Ishikawa (cell line): Measurements from ENCODE around the gene AFF2.

Source experiments
- EP300 ChIP-seq: IDR thresholded peaks from 2 replicates; pipeline ENCODE4 v1.6.1; 2012; ENCODE audit warnings: borderline replicate concordance
- MAX ChIP-seq: IDR thresholded peaks from 2 replicates; pipeline ENCODE4 v1.6.1; 2012
- TAF1 ChIP-seq: IDR thresholded peaks from 2 replicates; pipeline ENCODE4 v1.6.1; 2012; ENCODE audit warnings: low read depth, mild to moderate bottlenecking

GRCh38 chrX:148580016-148580415 lies 79.6 kb downstream of the AFF2 start:
- TF ChIP-seq EP300 (no peak), MAX (no peak), TAF1 (no peak)
